SK-N-MC (cell line): ENCODE results near the gene IGLL5.

Experiments used
- DNase-seq: peaks from one replicate; pipeline ENCODE4 v3.0.0-alpha.2; 2011; ENCODE audit warnings: low read depth, low spot score
- H3K27ac ChIP-seq: fragments of 200-600 bp; sonication (generic); 2 replicates; pipeline ENCODE4 v1.5.1; 2016; ENCODE audit warnings: mixed run types
- H3K36me3 ChIP-seq: fragments of 200-600 bp; sonication (generic); 2 replicates; pipeline ENCODE4 v1.6.1; 2017; ENCODE audit warnings: antibody characterized with exemption, low read length, mixed read lengths; ENCODE audit not compliant: insufficient read depth
- H3K4me3 ChIP-seq: fragments of 200-600 bp; sonication (generic); 2 replicates; pipeline ENCODE4 v1.5.1; 2016
- H3K9ac ChIP-seq: fragments of 200-600 bp; sonication (generic); 2 replicates; pipeline ENCODE4 v1.8.0; 2017; ENCODE audit warnings: mixed run types, mixed read lengths; ENCODE audit not compliant: insufficient read length
- H3K9me3 ChIP-seq: fragments of 200-600 bp; sonication (generic); 2 replicates; pipeline ENCODE4 v1.6.1; 2017; ENCODE audit warnings: low read depth, mild to moderate bottlenecking, antibody characterized with exemption, low read length, moderate library complexity, mixed read lengths
- EZH2 ChIP-seq: fragments of 200-600 bp; sonication (generic); IDR thresholded peaks from one replicate; pipeline ENCODE4 v1.6.1; 2017; ENCODE audit warnings: antibody characterized with exemption
- FOXP2 ChIP-seq: optimal IDR thresholded peaks from 2 replicates; pipeline ENCODE3; 2011; ENCODE audit warnings: mild to moderate bottlenecking, moderate library complexity; ENCODE audit not compliant: insufficient read depth; ENCODE audit errors: extremely low read length, control extremely low read depth
- POLR2AphosphoS5 ChIP-seq: IDR thresholded peaks from 2 replicates; pipeline ENCODE4 v1.6.1; 2012; ENCODE audit warnings: mild to moderate bottlenecking, low read depth, low read length, borderline replicate concordance

IGLL5 gene

DNA sequence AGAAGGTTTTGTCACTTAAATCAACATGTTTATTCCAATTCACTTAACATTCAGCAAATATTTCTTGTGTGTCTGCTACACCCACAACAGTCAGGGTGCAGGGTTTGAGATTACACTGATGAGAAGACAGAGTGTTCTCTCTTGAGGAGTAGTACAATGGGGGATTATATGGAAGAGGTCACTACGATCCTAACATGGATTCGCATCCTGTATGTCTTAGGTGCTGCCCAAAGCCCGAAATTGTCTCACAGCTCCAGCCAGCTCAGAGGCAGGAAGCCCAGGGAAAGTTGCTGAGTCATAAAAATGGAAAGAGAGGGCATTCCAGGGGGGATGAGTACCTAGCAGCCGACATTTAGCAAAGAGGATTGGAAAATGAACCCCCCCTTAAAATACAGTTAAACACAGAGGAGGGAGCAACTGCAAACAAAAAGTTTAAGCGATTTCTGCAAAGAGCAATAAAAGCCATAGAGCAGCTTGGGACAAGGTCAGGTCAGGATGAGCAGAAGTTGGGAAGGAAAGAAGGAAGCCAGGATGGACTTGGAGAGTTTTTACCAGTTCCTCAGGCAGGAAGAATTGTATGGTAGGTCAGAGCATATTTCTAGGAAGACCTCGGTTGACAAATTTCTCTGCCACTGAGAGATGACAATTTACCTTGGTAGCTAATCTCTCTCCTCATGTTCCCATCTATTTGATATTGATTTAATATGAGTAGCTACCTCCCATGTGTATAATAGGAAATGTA, 49.5 kb downstream of the IGLL5 start:
- H3K27ac ChIP-seq, result no peak overlapping the region
- DNase-seq, result no peak
- TF ChIP-seq EZH2 (no peak), POLR2AphosphoS5 (no peak), FOXP2 (no peak)
- no peaks in the 10 kb centered on the region for H3K36me3 ChIP-seq
- no peaks in the 10 kb centered on the region for H3K9me3 ChIP-seq
- no peak overlapping the region for H3K9ac ChIP-seq
- no peak overlapping the region for H3K4me3 ChIP-seq

DNA sequence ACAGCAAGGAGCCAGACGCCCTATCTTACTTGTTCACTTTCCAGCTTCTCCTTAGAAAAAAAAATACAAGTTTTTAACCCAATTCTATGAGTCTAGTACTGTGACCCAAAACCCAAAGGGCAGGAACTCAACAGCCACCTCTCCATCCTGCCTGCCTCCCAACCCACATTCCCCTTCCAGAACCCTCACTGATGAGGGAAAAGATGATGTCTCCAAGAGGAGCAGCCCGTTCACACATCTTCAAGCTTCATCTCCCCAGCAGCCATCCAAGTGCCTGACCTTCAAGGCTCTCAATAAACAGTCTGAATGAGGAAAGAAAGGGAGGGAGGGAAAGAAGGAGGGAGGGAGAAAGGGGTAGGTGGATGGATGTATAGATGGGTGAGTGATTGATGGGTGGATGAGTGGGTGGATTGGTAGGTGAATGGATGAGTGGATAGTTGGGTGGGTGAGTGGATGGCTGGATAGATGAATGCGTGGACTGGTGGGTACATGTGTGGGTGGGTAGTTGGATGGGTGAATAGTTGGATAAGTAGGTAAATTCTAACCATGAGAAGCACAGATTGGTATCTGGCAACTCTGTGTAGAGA, 50.4 kb downstream of the IGLL5 start:
- H3K27ac ChIP-seq, result no peak overlapping the region
- TF ChIP-seq FOXP2, result no peak
- no peak for TF ChIP-seq EZH2
- no peak for TF ChIP-seq POLR2AphosphoS5
- H3K9me3 ChIP-seq, result no peaks in the 10 kb centered on the region
- DNase-seq, result no peak
- no peak overlapping the region for H3K4me3 ChIP-seq
- H3K36me3 ChIP-seq, result no peaks in the 10 kb centered on the region
- no peak overlapping the region for H3K9ac ChIP-seq

GRCh38 chr22:22938672-22939587, 51.3 kb downstream of the IGLL5 start:
- no peak for DNase-seq
- no peak for TF ChIP-seq FOXP2
- TF ChIP-seq EZH2, result no peak
- TF ChIP-seq POLR2AphosphoS5, result no peak
- H3K9me3 ChIP-seq, result no peaks in the 10 kb centered on the region
- H3K4me3 ChIP-seq, result no peak overlapping the region
- H3K27ac ChIP-seq, result no peak overlapping the region
- H3K9ac ChIP-seq, result no peak overlapping the region
- H3K36me3 ChIP-seq, result no peaks in the 10 kb centered on the region

DNA sequence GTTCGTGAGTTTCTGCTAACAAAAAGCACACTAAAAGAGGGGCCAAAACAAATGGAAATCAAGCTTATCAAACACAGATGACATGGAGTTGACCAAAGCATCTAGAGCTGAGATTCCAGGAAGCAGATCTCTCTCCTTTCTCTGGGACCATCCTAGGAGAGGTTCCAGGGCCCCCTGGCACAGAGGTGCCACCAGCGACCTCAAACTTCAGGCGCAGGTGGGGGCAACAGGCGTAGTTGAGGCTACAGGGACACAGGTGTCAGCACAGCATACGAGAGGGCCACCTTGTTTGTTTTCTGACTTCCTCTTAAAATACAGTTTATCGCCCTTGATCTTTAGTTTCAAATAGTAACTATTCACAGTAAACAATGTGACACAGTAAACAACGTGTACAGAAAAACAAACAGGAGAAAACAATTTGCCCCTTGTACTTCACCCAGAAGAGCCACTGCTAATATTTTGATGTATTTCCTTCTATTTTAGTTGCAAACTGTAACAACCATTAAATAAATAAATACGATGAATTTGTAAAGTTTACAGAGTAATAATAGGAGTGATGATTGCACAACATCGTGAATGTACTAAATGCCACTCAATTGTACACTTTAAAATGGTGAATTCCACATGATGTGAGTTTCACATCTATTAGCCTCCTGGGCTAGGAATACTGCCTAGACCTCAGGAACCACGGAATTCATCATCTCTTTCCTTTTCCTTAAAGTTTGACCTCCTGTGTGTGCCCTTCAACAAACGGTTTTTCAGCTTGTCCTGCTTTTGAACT, 52.2 kb downstream of the IGLL5 start:
- Histone ChIP-seq H3K27ac (no peak overlapping the region), H3K9me3 (no peaks in the 10 kb centered on the region), H3K4me3 (no peak overlapping the region), H3K9ac (no peak overlapping the region), H3K36me3 (no peaks in the 10 kb centered on the region)
- TF ChIP-seq POLR2AphosphoS5, result no peak
- no peak for TF ChIP-seq FOXP2
- TF ChIP-seq EZH2, result no peak
- DNase-seq, result no peak

DNA sequence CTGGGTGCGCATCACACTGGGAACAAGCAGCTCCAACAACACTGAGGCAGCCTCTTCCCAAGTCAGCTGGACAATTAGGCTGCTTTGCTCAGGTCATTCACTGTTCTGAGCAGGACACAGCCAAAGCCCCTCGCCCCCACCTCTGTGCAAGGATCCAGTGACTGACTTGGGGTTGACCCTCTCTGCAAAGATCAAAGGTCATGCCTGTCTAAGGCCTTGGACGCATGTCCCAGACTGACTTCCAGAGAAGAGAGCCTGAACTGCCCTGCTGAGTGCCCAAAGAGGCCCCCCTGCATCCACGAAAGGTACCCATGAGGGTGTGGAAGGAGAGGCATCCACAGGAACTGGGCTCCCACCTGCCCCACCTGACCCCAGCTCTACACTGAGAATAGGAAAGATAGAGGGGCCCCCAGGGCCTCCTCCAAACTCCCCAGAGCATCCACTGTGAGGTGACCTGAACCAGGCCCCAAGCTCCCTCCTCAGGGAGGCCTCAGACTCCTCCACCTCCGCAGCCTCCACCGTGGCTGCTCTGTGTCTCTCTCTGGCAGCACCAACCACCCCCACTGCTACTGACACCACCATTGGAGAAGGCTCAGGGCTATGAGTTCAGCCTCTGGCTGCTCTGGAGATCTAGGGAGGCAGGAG, 53.5 kb downstream of the IGLL5 start:
- H3K9me3 ChIP-seq, result no peaks in the 10 kb centered on the region
- TF ChIP-seq FOXP2 (no peak), EZH2 (no peak)
- no peak overlapping the region for H3K27ac ChIP-seq
- DNase-seq, result no peak
- no peak overlapping the region for H3K4me3 ChIP-seq
- no peak overlapping the region for H3K9ac ChIP-seq
- no peaks in the 10 kb centered on the region for H3K36me3 ChIP-seq

DNA sequence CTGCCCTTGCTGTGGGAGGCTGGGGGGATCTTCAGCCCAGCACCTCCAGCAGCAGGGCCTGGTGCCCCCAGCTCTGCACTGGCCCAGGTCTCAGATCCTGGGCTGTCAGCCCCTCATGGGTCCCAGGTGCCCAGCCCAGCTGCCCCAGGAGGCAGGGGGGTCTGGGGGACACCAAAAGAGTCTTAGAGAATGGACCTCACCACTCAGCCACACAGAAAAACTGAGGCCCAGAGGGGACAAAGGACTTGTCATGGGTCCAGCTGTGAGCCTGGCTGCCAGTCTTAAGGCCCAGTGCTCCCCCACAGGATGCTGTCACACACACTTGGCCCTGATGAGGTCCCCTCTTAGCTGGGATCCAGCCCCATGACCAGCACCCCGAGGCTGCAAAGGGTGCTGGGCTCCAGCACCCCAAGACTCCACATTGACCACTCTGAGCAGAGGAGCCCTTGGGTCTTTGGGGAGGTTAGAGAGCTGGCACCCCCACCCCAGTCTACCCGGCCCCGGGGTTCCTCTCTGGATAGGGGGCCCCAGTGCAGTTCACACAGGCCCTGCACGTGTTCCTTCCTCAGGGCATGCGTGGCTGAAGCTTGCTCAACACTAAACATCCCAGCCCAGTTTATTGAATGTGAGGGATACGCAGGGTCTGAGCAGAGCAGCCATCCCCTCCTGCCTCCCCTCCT, 54.4 kb downstream of the IGLL5 start:
- Histone ChIP-seq H3K36me3 (no peaks in the 10 kb centered on the region), H3K27ac (no peak overlapping the region), H3K9ac (no peak overlapping the region), H3K4me3 (no peak overlapping the region), H3K9me3 (no peaks in the 10 kb centered on the region)
- no peak for DNase-seq
- TF ChIP-seq FOXP2 (no peak), POLR2AphosphoS5 (no peak), EZH2 (no peak)
